HepG2 (cell line): ENCODE results near the gene VCAN. TPM values are rescaled to one million over a fixed set of nuclear protein-coding genes. Genes with fewer than 3 reads are reported as not detected.
A peak's percentile ranks its signal among the peaks of the same experiment; 100 is the strongest.

Source experiments
- ATAC-seq: fragments of 200-7000 bp; cut with Tn5 transposase; 3 replicates; pipeline ENCODE4 v1.9.1; 2020; ENCODE audit warnings: mild to moderate bottlenecking, moderate library complexity
- BruUV-seq: library from RNA; stranded (reverse); fragments of 400-500 nt; replicated peaks from 2 replicates; lab custom pipeline; 2021; lab: Mats Ljungman, UMichigan
- CTCF ChIA-PET: fragments of 300-600 bp; formaldehyde crosslinking; extraction: SDS; loops from one replicate; lab custom pipeline; 2021; ENCODE audit warnings: low total read pairs, inconsistent platforms, low intra/inter-chr PET ratio; lab: Yijun Ruan, JAX
- POLR2A ChIA-PET: fragments of 350-600 bp; sonication (Branson Sonifier 250); formaldehyde crosslinking; loops from one replicate; lab custom pipeline; 2020; ENCODE audit warnings: antibody characterized with exemption, inconsistent platforms; lab: Yijun Ruan, JAX
- DNase-seq: peaks from one replicate; pipeline ENCODE4 v3.0.0-alpha.2; 2015; ENCODE audit warnings: low spot score
- FAIRE-seq: peaks from 3 replicates; lab custom pipeline; 2011; peaks lifted over from hg19 to GRCh38; lab: Jason Lieb, UNC
- H2AFZ ChIP-seq: one replicate; pipeline ENCODE4 v1.6.1; 2011; ENCODE audit warnings: low read length, inconsistent platforms
- H3K27ac ChIP-seq: fragments of 300-600 bp; 3 replicates; pipeline ENCODE4 v1.8.0; 2011; ENCODE audit warnings: mixed run types, mild to moderate bottlenecking, mixed read lengths, low read length, inconsistent platforms; ENCODE audit not compliant: insufficient read depth; ENCODE audit errors: extremely low read length
- H3K27me3 ChIP-seq, 2 experiments: fragments of 200-600 bp in 1 of 2; 2 replicates in 1 of 2; 3 replicates in 1 of 2; pipeline versions ENCODE4 v1.6.0 to v1.8.0; 2011; ENCODE audit warnings: low read length in 2 of 2, mild to moderate bottlenecking in 2 of 2, moderate library complexity in 2 of 2, inconsistent platforms in 1 of 2; ENCODE audit not compliant: insufficient read depth in 2 of 2, control insufficient read depth in 1 of 2
- H3K36me3 ChIP-seq, 2 experiments: fragments of 200-600 bp in 1 of 2; replicated peaks in 1 of 2; 2 replicates in 1 of 2; 3 replicates in 1 of 2; pipeline versions ENCODE4 v1.5.1 to v1.8.0; 2011; ENCODE audit warnings: low read length in 2 of 2, inconsistent platforms in 1 of 2; ENCODE audit not compliant: insufficient read depth in 2 of 2, control insufficient read depth in 1 of 2
- H3K4me1 ChIP-seq: 2 replicates; pipeline ENCODE4 v1.5.1; 2012; ENCODE audit warnings: low read length, inconsistent platforms; ENCODE audit not compliant: insufficient read depth
- H3K4me2 ChIP-seq: 2 replicates; pipeline ENCODE4 v1.6.0; 2011; ENCODE audit warnings: low read depth, low read length, inconsistent platforms
- H3K4me3 ChIP-seq, 3 experiments: fragments of 200-600 bp in 1 of 3; sonication (generic), shearing (Covaris generic) in 1 of 3; replicated peaks in 1 of 3; 2 replicates each; pipeline ENCODE4 v1.5.1; 2011 to 2016; ENCODE audit warnings: low read length in 3 of 3, inconsistent platforms in 2 of 3, low read depth in 2 of 3, mild to moderate bottlenecking in 2 of 3, control low read depth in 1 of 3, mixed read lengths in 1 of 3; ENCODE audit not compliant: insufficient read depth in 1 of 3
- H3K79me2 ChIP-seq: one replicate; pipeline ENCODE4 v1.6.1; 2011; ENCODE audit warnings: low read length, inconsistent platforms; ENCODE audit not compliant: insufficient read depth
- H3K9ac ChIP-seq: 2 replicates; pipeline ENCODE4 v1.6.0; 2011; ENCODE audit warnings: mild to moderate bottlenecking, low read depth, low read length, inconsistent platforms; ENCODE audit not compliant: insufficient read depth
- H3K9me3 ChIP-seq: 2 replicates; pipeline ENCODE4 v1.5.1; 2012; ENCODE audit warnings: mild to moderate bottlenecking, low read length
- H4K20me1 ChIP-seq: 2 replicates; pipeline ENCODE4 v1.6.0; 2011; ENCODE audit warnings: inconsistent platforms, mild to moderate bottlenecking, low read length, moderate library complexity; ENCODE audit not compliant: insufficient read depth
- CREB1 ChIP-seq, 2 experiments: fragments of 450-650 bp in 1 of 2; IDR thresholded peaks; 2 replicates each; pipeline ENCODE4 v1.6.1; 2016 to 2017; ENCODE audit warnings: control low read depth in 1 of 2, mild to moderate bottlenecking in 1 of 2, missing compliant biosample characterization in 1 of 2, missing genetic modification characterization in 1 of 2
- KAT2B ChIP-seq: fragments of 150-350 bp; IDR thresholded peaks from 2 replicates; pipeline ENCODE4 v1.6.1; 2014; ENCODE audit warnings: low read depth, low read length, borderline replicate concordance
- KLF11 ChIP-seq: IDR thresholded peaks from 2 replicates; pipeline ENCODE4 v1.6.1; 2016; ENCODE audit warnings: missing compliant biosample characterization
- MEF2D ChIP-seq: sonication (generic); formaldehyde crosslinking; IDR thresholded peaks from 2 replicates; pipeline ENCODE4 v1.5.1; 2020; ENCODE audit warnings: mild to moderate bottlenecking, missing genetic modification reagents
- ZNF207 ChIP-seq: fragments of 450-650 bp; IDR thresholded peaks from 2 replicates; pipeline ENCODE4 v1.6.1; 2016; ENCODE audit warnings: antibody characterized with exemption, borderline replicate concordance
- ZNF530 ChIP-seq: sonication (generic); formaldehyde crosslinking; IDR thresholded peaks from 2 replicates; pipeline ENCODE4 v1.5.0; 2020; ENCODE audit warnings: low read depth, mild to moderate bottlenecking, missing genetic modification reagents
- ZNF564 ChIP-seq: sonication (generic); formaldehyde crosslinking; IDR thresholded peaks from 2 replicates; pipeline ENCODE4 v1.8.1; 2023; ENCODE audit warnings: mild to moderate bottlenecking, missing genetic modification reagents
- WGBS: methylation state at CpG from one replicate; pipeline ENCODE4 v1.1.6; 2017; ENCODE audit warnings: low lambda C conversion rate; 5-methylcytosine and 5-hydroxymethylcytosine counted together
- in situ Hi-C: cut with HindIII; loops from 2 replicates; pipeline ENCODE4 v1.10.0; 2017; ENCODE audit warnings: low pct_unique_long_range_greater_than_20kb; ENCODE audit not compliant: extremely low pct_ligation_motif_present
- intact Hi-C: fragments of 100-400 bp; cut with micrococcal nuclease; formaldehyde crosslinking; loops from one replicate; pipeline ENCODE4 v1.10.0; 2022; ENCODE audit not compliant: unreplicated experiment
- polyA plus RNA-seq, 8 experiments: library from polyadenylated mRNA; depleted of rRNA in 3 of 8; stranded (reverse) in 7 of 8; unstranded in 1 of 8; fragments of >200 nt; fragmentation: Illumina TruSeq in 4 of 8; extraction: Trizol in 4 of 8; gene quantifications; 2 replicates each; pipeline versions ENCODE4 v1.2.1 to v1.2.3, GENCODE V29; 2011 to 2016; ENCODE audit warnings: low read depth in 4 of 8, missing spikeins in 1 of 8, mixed read lengths in 1 of 8; ENCODE audit not compliant: insufficient read depth in 1 of 8
- total RNA-seq, 5 experiments: library from RNA; depleted of rRNA; stranded (reverse); fragments of >200 nt; fragmentation: Illumina TruSeq; extraction: Trizol; gene quantifications; 2 replicates each; pipeline ENCODE4 v1.2.3, GENCODE V29; 2016; ENCODE audit warnings: low read depth in 1 of 5

Gene VCAN
- total and polyA plus RNA-seq, 2 of the 13 experiments (the other 11 are each of a cell fraction or from before 2014, with no cell fraction given): 1.2 to 3.5 TPM

- FAIRE-seq (no peak), ATAC-seq (no peak), DNase-seq (no peak)
- Histone ChIP-seq H3K79me2 (no peaks in the 10 kb centered on the region), H3K4me1 (peaks cover 16% of the 10 kb centered on the region), H3K4me2 (no peak overlapping the region), H3K9ac (no peak overlapping the region), H3K27me3 (no peaks in the 10 kb centered on the region), H2AFZ (no peak overlapping the region), H3K36me3 (no peaks in the 10 kb centered on the region), H3K9me3 (no peaks in the 10 kb centered on the region), H3K27ac (no peak overlapping the region), H4K20me1 (no peaks in the 10 kb centered on the region), H3K4me3 (no peak overlapping the region)
- TF ChIP-seq ZNF530 (no peak), ZNF564 (CRISPR knock-in tag) (no peak), MEF2D (no peak), KAT2B (no peak)
- POLR2A ChIA-PET: no interaction called here
- BruUV-seq: no TSS peak
- CTCF ChIA-PET: no interaction called here
- in situ Hi-C loops: no loop called here
- intact Hi-C loops: no loop called here
Observed at GRCh38 chr5:83488821-83489220, 17.3 kb downstream of the VCAN start.

DNA sequence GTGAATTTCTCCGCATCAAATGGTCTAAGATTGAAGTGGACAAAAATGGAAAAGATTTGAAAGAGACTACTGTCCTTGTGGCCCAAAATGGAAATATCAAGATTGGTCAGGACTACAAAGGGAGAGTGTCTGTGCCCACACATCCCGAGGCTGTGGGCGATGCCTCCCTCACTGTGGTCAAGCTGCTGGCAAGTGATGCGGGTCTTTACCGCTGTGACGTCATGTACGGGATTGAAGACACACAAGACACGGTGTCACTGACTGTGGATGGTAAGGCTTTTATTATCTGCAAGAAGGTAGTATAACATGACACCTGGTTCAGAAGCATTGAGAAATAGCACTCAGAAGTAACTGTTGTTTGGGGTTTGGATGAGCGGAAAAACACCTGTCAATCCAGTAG is 18.7 kb downstream of the VCAN start:
- Histone ChIP-seq H3K79me2 (no peaks in the 10 kb centered on the region), H3K4me2 (no peak overlapping the region), H3K27me3 (no peaks in the 10 kb centered on the region)
- intact Hi-C loops: no loop called here
- DNase-seq: no peak
- WGBS: 80% methylated on average over 9 of the region's 9 CpGs
- TF ChIP-seq CREB1 (IDR thresholded peaks at IDR 0.05): peak; percentile 68; the same call in 1 of the 2 replicates
- no peak for TF ChIP-seq CREB1 (CRISPR knock-in tag; IDR thresholded peaks at IDR 0.05)
- no peak for TF ChIP-seq ZNF207
- TF ChIP-seq KLF11: no peak
- TF ChIP-seq, all 625 proteins: peak for 1
- ChIA-PET POLR2A (no interaction called here), CTCF (no interaction called here)
- Histone ChIP-seq H3K9ac (no peak overlapping the region), H2AFZ (no peak overlapping the region), H3K27ac (no peak overlapping the region), H3K9me3 (no peaks in the 10 kb centered on the region), H3K4me3 (no peak overlapping the region), H3K36me3 (no peaks in the 10 kb centered on the region), H3K4me1 (peaks cover 25% of the 10 kb centered on the region), H4K20me1 (no peaks in the 10 kb centered on the region)
- no peak for ATAC-seq
- in situ Hi-C loops: no loop called here
- no peak for FAIRE-seq
- no TSS peak for BruUV-seq
